Lower lobe of right lung (tissue), 2 donors: ENCODE measurements around the gene CYP3A7. TPM values are rescaled to one million over a fixed set of nuclear protein-coding genes. Genes with fewer than 3 reads are reported as not detected.

Experiments
- ATAC-seq, 2 donors: fragments of 200-7000 bp; cut with Tn5 transposase; one replicate each; pipeline ENCODE4 v1.9.1; 2020 to 2022; ENCODE audit warnings: mild to moderate bottlenecking in 2 of 2, moderate library complexity in 2 of 2
- DNase-seq: peaks from one replicate; pipeline ENCODE4 v3.0.0-alpha.2; 2020
- H3K27ac ChIP-seq: fragments of 200-600 bp; one replicate; pipeline ENCODE4 v1.8.0; 2022
- H3K27me3 ChIP-seq: fragments of 200-600 bp; one replicate; pipeline ENCODE4 v1.8.0; 2022; ENCODE audit warnings: low read depth
- H3K36me3 ChIP-seq: fragments of 200-600 bp; one replicate; pipeline ENCODE4 v1.8.0; 2022; ENCODE audit warnings: mild to moderate bottlenecking
- H3K4me1 ChIP-seq: fragments of 200-600 bp; one replicate; pipeline ENCODE4 v1.8.0; 2022
- H3K4me3 ChIP-seq: fragments of 200-600 bp; one replicate; pipeline ENCODE4 v1.8.0; 2022; ENCODE audit warnings: mild to moderate bottlenecking
- H3K9me3 ChIP-seq: fragments of 200-600 bp; one replicate; pipeline ENCODE4 v1.8.0; 2022
- intact Hi-C: fragments of 100-400 bp; cut with DNase I; formaldehyde crosslinking; loops from one replicate; pipeline ENCODE4 v1.11.0; 2022
- total RNA-seq: library from RNA; stranded (reverse); fragmentation: NEBNext Ultra II Directional; extraction: Animal tissue kit (Norgen Biotek cat#: 25700); gene quantifications from one replicate; pipeline ENCODE4 v1.2.1, GENCODE V29; 2021
- TF ChIP-seq, protein P1 (sequence below): fragments of 200-600 bp; IDR thresholded peaks from one replicate; pipeline ENCODE4 v1.8.0; 2022; ENCODE audit warnings: antibody characterized with exemption, mild to moderate bottlenecking
- donor health status: DM: no; HTN: yes; CAD: no; lungs with severe emphysema.

CYP3A7 gene
- total RNA-seq, 1 donor from 2014 or later = 0.21 TPM

DNA sequence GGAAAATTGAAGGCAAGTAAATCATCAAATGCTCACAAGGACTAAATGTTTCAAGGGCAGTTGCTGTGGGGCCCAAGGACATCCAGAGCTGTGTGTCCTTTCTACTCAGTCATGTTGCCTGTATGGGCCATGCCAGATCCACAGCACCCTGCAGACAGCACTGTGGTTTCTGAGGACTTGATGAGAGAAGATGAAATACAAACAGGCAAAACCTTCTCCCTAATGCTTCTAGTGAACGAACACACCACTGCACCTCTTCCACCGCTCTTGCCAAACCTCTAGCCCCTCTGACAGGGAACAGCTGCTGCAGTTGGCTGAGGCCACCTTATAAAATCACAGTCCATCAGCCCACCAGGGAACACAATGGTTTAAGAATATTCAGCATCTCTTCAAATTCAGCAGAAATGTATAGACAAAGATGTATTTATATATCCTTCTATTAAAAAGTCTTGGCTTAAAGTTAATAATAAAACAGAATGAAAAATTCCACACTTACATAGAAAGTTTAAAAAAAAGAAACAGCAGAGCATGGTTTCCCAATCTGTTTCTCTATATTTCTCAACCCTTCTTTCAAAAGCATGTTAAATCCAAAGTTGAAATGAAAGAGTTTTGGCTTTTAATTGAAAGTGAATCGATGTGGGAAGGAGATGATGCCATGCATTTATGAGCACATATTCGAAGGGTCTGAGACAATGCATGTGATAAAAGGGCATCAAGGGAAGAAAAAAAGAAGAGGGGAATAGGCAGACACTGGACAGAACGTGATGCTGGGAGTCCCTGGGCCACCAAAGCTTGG is 14.0 kb downstream of the CYP3A7 start:
- intact Hi-C loops = no loop called here
- no peak for ATAC-seq

DNA sequence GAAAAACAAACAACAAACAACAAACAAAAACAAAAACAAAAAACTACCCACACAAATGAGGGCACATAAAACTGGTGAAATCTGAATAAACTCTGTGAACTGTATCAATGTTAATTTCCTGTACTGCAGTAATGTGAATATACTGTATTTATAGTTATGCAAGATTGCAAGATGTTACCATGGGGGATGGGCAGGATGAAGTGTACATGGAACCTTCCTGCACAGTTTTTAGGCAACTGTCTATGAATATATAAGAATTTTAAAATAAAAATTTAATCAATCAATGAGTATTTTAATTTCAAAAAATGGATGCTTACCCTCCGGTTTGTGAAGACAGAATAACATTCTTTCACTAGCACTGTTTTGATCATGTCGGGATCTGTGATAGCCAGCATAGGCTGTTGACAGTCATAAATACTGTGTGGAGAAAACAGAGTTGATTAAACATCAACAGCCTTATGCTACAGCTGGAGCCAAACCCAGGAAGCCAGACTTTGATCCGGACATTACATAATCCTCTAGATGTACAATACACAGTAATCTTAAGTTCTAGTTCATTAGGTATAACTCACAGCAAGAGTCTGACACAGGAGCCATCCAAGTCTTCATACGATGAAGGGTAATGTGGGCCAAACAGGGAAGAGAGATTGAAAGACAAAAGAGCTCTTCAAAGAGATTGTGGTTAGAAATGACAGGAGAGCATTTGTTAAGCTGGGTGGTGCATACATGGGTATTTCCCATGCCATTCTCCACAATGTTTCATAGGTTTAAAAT is 14.8 kb downstream of the CYP3A7 start:
- H3K4me3 ChIP-seq = no peak overlapping the region
- H3K27ac ChIP-seq = no peak overlapping the region
- no peaks in the 10 kb centered on the region for H3K27me3 ChIP-seq
- H3K36me3 ChIP-seq = no peaks in the 10 kb centered on the region
- H3K4me1 ChIP-seq = no peaks in the 10 kb centered on the region
- TF ChIP-seq, protein P1, sequence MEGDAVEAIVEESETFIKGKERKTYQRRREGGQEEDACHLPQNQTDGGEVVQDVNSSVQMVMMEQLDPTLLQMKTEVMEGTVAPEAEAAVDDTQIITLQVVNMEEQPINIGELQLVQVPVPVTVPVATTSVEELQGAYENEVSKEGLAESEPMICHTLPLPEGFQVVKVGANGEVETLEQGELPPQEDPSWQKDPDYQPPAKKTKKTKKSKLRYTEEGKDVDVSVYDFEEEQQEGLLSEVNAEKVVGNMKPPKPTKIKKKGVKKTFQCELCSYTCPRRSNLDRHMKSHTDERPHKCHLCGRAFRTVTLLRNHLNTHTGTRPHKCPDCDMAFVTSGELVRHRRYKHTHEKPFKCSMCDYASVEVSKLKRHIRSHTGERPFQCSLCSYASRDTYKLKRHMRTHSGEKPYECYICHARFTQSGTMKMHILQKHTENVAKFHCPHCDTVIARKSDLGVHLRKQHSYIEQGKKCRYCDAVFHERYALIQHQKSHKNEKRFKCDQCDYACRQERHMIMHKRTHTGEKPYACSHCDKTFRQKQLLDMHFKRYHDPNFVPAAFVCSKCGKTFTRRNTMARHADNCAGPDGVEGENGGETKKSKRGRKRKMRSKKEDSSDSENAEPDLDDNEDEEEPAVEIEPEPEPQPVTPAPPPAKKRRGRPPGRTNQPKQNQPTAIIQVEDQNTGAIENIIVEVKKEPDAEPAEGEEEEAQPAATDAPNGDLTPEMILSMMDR = no peak
- ATAC-seq = no peak
- no peak for DNase-seq
- no peaks in the 10 kb centered on the region for H3K9me3 ChIP-seq
- intact Hi-C loops = no loop called here

More for the DNA sequence above, 14.0 kb downstream of the CYP3A7 start:
- no peak overlapping the region for H3K4me3 ChIP-seq
- H3K36me3 ChIP-seq = no peaks in the 10 kb centered on the region
- TF ChIP-seq, protein P1 = no peak
- H3K4me1 ChIP-seq = no peaks in the 10 kb centered on the region
- no peaks in the 10 kb centered on the region for H3K9me3 ChIP-seq
- no peak for DNase-seq
- H3K27me3 ChIP-seq = no peaks in the 10 kb centered on the region
- no peak overlapping the region for H3K27ac ChIP-seq

DNA sequence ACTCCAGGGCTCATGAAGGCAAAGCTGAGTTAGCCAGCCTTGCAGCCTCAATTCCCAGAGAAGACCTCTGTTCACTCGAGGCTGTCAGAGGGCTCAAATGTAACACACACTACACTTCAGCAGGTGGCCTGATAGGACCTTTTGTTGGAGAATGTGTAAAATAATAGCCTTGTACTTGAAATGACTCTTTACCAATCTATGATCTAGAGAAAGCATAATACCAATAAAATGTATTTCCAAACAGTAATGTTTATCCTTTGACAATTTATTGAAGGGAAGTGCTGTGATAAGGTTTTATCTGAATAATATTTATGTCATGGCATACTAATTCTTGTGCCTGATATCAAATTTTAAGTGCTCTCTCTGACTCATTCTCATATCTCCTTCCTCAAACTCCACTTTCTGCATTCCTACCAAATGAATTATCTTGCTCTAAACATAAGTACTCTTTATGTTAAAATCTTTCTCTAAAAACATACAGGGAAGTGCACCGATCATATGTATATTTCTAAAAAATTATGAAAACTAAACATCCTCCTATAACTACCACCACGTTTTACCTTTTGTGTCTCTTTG is 20.9 kb downstream of the CYP3A7 start:
- H3K4me3 ChIP-seq = no peak overlapping the region
- H3K27ac ChIP-seq = no peak overlapping the region
- ATAC-seq (no peak), DNase-seq (no peak)
- no peaks in the 10 kb centered on the region for H3K27me3 ChIP-seq
- intact Hi-C loops = no loop called here
- no peaks in the 10 kb centered on the region for H3K4me1 ChIP-seq
- H3K36me3 ChIP-seq = no peaks in the 10 kb centered on the region
- H3K9me3 ChIP-seq = no peaks in the 10 kb centered on the region
- TF ChIP-seq, protein P1 = no peak

DNA sequence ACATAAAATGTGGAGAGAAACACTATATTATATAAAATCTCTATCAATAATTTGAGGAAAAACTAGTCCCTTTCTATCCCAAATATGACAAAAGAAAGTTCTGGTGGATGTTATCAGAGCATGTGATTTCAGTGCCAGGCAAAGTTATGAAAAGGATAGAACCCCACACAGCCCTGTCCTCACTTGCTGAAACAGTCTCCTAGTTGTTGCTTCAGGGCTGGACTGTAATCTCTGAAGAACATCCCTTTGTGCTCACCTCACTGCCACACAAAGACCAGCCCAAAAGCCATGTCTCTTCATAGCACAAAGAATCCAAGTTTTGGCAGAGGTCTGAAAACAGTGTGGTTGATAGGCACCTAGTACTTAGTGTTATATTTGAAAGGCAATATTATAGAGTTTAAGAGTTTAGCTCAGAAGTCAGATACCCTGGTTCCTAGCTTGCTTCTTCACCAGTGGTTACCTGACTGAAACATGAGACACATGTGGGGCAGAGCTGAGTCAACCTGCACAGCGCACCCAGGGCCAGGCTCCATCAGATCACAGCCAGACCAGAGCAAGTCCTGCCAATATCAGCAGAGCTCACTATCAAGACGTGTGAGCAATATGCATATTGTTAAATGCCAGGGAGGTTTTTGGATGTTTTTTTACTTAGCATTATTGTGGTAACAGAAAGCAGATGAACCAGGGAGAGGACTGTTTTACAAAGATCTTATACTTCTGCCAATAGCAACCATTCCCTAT is 25.0 kb downstream of the CYP3A7 start:
- H3K4me3 ChIP-seq = no peak overlapping the region
- DNase-seq (no peak), ATAC-seq (no peak)
- no peak overlapping the region for H3K27ac ChIP-seq
- H3K4me1 ChIP-seq = no peaks in the 10 kb centered on the region
- TF ChIP-seq, protein P1 = no peak
- no peaks in the 10 kb centered on the region for H3K9me3 ChIP-seq
- intact Hi-C loops = no loop called here
- H3K36me3 ChIP-seq = no peaks in the 10 kb centered on the region
- no peaks in the 10 kb centered on the region for H3K27me3 ChIP-seq

DNA sequence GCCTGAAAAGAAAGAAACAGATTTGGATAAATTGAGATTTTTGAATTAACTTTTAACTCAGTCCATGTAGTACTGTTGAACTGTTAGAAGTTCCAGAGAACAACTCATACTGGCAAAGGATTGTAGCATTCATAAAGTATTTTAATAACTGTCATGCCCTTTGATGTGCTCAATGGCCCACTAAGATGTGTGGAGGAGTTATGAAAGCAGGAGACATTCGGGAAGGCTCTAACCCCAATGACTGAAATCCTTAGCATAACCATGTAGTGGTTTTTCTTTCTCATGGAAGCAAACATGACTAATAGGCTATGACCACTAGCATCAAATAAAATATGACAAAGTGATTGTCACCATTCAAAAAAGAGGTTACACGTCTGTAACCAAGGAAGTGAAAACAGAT is 25.7 kb downstream of the CYP3A7 start:
- H3K9me3 ChIP-seq = no peaks in the 10 kb centered on the region
- TF ChIP-seq, protein P1 = no peak
- no peaks in the 10 kb centered on the region for H3K4me1 ChIP-seq
- H3K27me3 ChIP-seq = no peaks in the 10 kb centered on the region
- no peaks in the 10 kb centered on the region for H3K36me3 ChIP-seq
- DNase-seq (no peak), ATAC-seq (no peak)
- no peak overlapping the region for H3K27ac ChIP-seq
- intact Hi-C loops = no loop called here
- no peak overlapping the region for H3K4me3 ChIP-seq
